ENCODE data around the gene KLHL29. TPM values are rescaled to one million over a fixed set of nuclear protein-coding genes. Genes with fewer than 3 reads are reported as not detected.

Gene KLHL29
- total and polyA plus RNA-seq, 9 donors: 3.0 to 6.6 (median 3.9) TPM

DNA sequence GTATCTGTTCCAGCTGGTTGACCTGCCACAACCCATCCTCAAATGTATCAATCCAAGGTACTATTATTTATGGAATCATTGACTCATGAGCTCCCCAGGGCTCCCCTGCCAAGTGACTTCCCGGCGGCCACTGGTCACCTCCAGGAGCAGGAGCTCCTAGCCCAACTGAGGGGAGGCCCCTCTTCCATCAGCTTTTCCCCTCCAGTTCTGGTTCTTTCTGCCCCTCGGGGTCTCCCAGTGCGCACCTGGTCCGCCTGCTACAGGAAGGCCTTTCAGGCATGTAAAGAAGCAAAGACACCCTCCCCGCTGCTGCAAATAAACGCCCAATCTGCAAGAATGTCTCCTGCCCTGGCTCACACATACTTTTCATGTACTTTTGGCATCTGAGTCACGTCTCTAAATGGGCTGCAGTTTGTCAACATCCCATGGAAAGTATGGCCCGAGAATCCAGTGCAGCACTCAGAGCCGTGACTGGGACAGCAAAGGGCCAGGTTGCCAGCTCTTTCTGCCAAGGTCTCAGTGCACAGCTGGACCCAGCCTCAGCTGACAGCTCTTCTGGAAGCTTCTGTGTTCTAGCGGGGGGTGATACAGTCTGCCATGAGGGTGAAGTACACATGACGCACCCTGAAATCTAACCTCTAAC lies 41.4 kb downstream of the KLHL29 start:
- Histone ChIP-seq H3K36me3 (no peaks in the 10 kb centered on the region), H3K27me3 (no peaks in the 10 kb centered on the region), H3K4me3 (no peak overlapping the region), H3K4me1 (ENCODE audit: insufficient read depth) (peaks cover 4% of the 10 kb centered on the region), H3K9me3 (no peaks in the 10 kb centered on the region), H3K27ac (no peak overlapping the region)
- TF ChIP-seq, protein P1, sequence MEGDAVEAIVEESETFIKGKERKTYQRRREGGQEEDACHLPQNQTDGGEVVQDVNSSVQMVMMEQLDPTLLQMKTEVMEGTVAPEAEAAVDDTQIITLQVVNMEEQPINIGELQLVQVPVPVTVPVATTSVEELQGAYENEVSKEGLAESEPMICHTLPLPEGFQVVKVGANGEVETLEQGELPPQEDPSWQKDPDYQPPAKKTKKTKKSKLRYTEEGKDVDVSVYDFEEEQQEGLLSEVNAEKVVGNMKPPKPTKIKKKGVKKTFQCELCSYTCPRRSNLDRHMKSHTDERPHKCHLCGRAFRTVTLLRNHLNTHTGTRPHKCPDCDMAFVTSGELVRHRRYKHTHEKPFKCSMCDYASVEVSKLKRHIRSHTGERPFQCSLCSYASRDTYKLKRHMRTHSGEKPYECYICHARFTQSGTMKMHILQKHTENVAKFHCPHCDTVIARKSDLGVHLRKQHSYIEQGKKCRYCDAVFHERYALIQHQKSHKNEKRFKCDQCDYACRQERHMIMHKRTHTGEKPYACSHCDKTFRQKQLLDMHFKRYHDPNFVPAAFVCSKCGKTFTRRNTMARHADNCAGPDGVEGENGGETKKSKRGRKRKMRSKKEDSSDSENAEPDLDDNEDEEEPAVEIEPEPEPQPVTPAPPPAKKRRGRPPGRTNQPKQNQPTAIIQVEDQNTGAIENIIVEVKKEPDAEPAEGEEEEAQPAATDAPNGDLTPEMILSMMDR (IDR thresholded peaks at IDR 0.05): no peak
- no peak for TF ChIP-seq POLR2A (IDR thresholded peaks at IDR 0.05)
- no peak for TF ChIP-seq EP300 (IDR thresholded peaks at IDR 0.05)
- intact Hi-C loops (cut with DNase I): no loop called here
- DNase-seq: peak in 2 of 5 donors; percentile 27 to 47
- WGBS, 3 donors: 48 to 62% (median 49%) methylated on average over 12 of the region's 12 CpGs

DNA sequence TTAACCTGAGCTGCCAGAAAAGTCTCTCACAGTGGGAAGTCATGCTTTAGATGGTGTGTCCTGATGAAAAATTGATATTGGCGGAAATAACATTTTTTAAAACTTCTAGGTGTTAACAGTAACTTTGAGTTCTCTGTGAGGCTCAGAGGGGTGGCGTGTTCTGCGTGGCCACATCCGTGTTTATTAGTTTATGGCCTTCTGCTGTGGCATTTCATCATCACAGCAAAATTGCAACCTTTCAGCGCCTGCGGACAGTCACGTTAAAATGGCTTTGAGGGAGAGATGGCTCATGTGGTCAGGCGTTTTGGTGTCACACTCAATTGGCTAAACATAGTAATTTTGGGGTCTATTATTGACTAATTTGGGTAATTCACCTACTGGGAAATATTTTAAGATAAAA lies 42.4 kb downstream of the KLHL29 start:
- intact Hi-C loops (cut with DNase I): no loop called here
- no peak for DNase-seq
- Histone ChIP-seq H3K9me3 (no peaks in the 10 kb centered on the region), H3K27ac (no peak overlapping the region), H3K36me3 (no peaks in the 10 kb centered on the region), H3K4me1 (ENCODE audit: insufficient read depth) (peaks cover 4% of the 10 kb centered on the region), H3K27me3 (no peaks in the 10 kb centered on the region), H3K4me3 (no peak overlapping the region)
- TF ChIP-seq EP300 (IDR thresholded peaks at IDR 0.05) (no peak), POLR2A (IDR thresholded peaks at IDR 0.05) (no peak)
- TF ChIP-seq, protein P1 (IDR thresholded peaks at IDR 0.05): no peak
- WGBS, 3 donors: 95 to 97% (median 95%) methylated on average over 8 of the region's 8 CpGs

DNA sequence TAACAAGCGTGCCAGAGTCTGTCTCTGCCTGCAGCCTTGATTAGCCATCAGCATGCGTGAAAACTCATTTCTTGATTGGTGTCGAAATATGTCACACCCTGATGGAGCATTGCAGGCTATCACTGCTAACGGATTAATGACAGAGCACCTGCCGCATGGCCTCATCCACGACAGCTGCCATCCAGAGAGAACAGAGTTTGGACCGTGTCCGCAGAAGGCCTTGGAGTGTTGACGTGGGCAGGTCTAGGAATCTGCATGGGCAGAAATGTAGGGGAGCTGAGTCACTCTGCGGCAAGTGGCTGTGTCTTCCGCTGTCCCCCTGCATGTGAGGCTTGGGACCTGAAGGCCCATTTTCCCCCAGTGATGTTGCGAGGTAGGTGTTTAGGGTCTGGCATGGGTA lies 43.0 kb downstream of the KLHL29 start:
- DNase-seq: no peak
- no peak overlapping the region for H3K4me3 ChIP-seq
- TF ChIP-seq POLR2A (IDR thresholded peaks at IDR 0.05) (no peak), EP300 (IDR thresholded peaks at IDR 0.05) (no peak)
- TF ChIP-seq, protein P1 (IDR thresholded peaks at IDR 0.05): no peak
- no peak overlapping the region for H3K27ac ChIP-seq
- H3K27me3 ChIP-seq: no peaks in the 10 kb centered on the region
- peaks cover 4% of the 10 kb centered on the region for H3K4me1 ChIP-seq (ENCODE audit: insufficient read depth)
- H3K9me3 ChIP-seq: no peaks in the 10 kb centered on the region
- H3K36me3 ChIP-seq: no peaks in the 10 kb centered on the region
- intact Hi-C loops (cut with DNase I): no loop called here
- WGBS, 3 donors: 91 to 93% (median 93%) methylated on average over 12 of the region's 12 CpGs

DNA sequence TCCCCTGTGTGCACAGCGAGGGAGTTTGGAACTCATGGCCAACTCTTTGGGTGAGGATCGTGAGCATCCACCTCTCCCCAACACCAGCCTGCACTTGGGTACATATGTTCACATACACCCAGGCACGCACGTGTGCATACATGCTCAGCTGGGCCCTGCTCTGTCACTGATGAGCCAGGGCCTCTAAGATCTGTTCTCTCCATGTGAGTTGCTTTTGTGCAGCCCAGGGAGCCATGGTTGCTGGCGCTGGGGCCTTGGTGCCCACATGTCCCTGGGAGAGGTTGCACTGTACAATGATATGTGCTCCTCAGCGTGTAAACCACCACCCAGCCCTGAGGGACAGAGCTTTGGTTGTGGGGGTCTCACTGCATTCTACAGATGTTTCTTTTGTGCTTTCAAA lies 44.1 kb downstream of the KLHL29 start:
- Histone ChIP-seq H3K9me3 (no peaks in the 10 kb centered on the region), H3K27ac (no peak overlapping the region), H3K36me3 (no peaks in the 10 kb centered on the region), H3K4me3 (no peak overlapping the region), H3K4me1 (ENCODE audit: insufficient read depth) (peaks cover 4% of the 10 kb centered on the region), H3K27me3 (no peaks in the 10 kb centered on the region)
- DNase-seq: peak in 1 of 5 donors; percentile 2
- TF ChIP-seq POLR2A (IDR thresholded peaks at IDR 0.05) (no peak), EP300 (IDR thresholded peaks at IDR 0.05) (no peak)
- TF ChIP-seq, protein P1 (IDR thresholded peaks at IDR 0.05): no peak
- intact Hi-C loops (cut with DNase I): no loop called here
- 92 to 100% (median 98%) methylated on average over 6 of the region's 6 CpGs for WGBS, 3 donors

All from ovary (tissue), 9 donors.